ENCODE measurements around the gene OR4K1. TPM values are rescaled to one million over a fixed set of nuclear protein-coding genes. Genes with fewer than 3 reads are reported as not detected.

OR4K1 gene
- total RNA-seq, 1 experiment from 2014 or later = not detected

Other genes with a start within 250 kb of the OR4K1 start
- gene OR11H2, start 217.0 kb upstream of the OR4K1 start, total RNA-seq (2014; rRNA removed; shearing (Covaris generic)) = not detected in 2 replicates
- gene OR4Q3, start 187.3 kb upstream of the OR4K1 start, total RNA-seq (2014; rRNA removed; shearing (Covaris generic)) = not detected in 2 replicates
- gene OR4M1, start 157.4 kb upstream of the OR4K1 start, total RNA-seq (2014; rRNA removed; shearing (Covaris generic)) = 0.03 TPM in 1 of 2 replicates, not detected in the other
- not detected in 2 replicates for gene OR4N2, start 127.1 kb upstream of the OR4K1 start, total RNA-seq (2014; rRNA removed; shearing (Covaris generic))
- gene OR4K2, start 55.8 kb upstream of the OR4K1 start, total RNA-seq (2014; rRNA removed; shearing (Covaris generic)) = not detected in 2 replicates
- gene OR4K5, start 10.3 kb upstream of the OR4K1 start, total RNA-seq (2014; rRNA removed; shearing (Covaris generic)) = not detected in 2 replicates
- not detected in 2 replicates for gene OR4K15, start 44.7 kb downstream of the OR4K1 start, total RNA-seq (2014; rRNA removed; shearing (Covaris generic))
- not detected in 2 replicates for gene OR4Q2, start 71.2 kb downstream of the OR4K1 start, total RNA-seq (2014; rRNA removed; shearing (Covaris generic))
- gene OR4K14, start 88.4 kb downstream of the OR4K1 start, total RNA-seq (2014; rRNA removed; shearing (Covaris generic)) = not detected in 2 replicates
- not detected in 2 replicates for gene OR4K13, start 105.1 kb downstream of the OR4K1 start, total RNA-seq (2014; rRNA removed; shearing (Covaris generic))
- not detected in 2 replicates for gene OR4L1, start 129.1 kb downstream of the OR4K1 start, total RNA-seq (2014; rRNA removed; shearing (Covaris generic))
- not detected in 2 replicates for gene OR4K17, start 179.8 kb downstream of the OR4K1 start, total RNA-seq (2014; rRNA removed; shearing (Covaris generic))
- gene OR4N5, start 207.9 kb downstream of the OR4K1 start, total RNA-seq (2014; rRNA removed; shearing (Covaris generic)) = not detected in 2 replicates

Measured in SK-MEL-5 (cell line).